GM19463 (cell line): ENCODE data around the gene TSPAN7.

ENCODE experiments used
- ATAC-seq: cut with Tn5 transposase; IDR thresholded peaks from one replicate; pipeline ENCODE4 v1.9.1; 2021; ENCODE audit warnings: mild to moderate bottlenecking, moderate library complexity; ENCODE audit not compliant: unreplicated experiment

The TSPAN7 gene

DNA sequence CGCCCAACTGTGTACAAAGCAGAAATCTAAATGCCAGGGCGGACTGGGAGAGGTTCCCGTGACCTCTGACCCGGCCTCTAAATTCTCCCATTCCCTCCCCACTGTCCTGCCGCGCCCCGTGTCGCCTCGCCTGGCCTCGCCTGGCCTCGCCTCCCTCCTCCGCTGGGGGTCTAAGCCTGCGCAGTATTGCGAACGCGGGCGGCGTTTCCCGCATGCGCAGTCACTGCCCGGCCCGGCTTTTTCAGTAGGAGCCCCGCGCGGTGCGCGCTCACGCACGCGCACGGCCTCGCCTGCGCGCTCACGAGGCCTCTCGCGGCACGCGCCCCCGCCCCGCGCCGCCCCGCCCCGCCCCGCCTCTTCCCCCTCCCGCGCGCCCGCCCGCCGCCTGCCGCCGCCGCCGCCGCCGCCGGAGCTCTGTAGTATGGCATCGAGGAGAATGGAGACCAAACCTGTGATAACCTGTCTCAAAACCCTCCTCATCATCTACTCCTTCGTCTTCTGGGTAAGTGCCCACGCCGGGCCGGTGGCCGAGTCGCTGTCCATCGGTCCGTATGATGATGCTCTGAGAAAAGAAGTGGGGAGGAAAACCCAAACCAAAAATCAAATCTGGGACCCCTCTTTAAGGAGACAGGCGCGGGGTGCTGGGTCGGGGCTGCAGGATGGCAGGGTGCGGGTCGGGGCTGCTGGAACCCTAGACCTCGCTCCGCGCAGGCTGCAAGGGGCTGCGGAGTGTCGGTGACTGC, at the start of gene TSPAN7:
Gene TSPAN7 (plus strand): TSS at position 417 of the 743 bp plus-strand sequence. CDS start 5 bp downstream, at position 422.
- ATAC-seq = peak; percentile 92

- no peak for ATAC-seq
Measured at GRCh38 chrX:38513112-38513742, 48.1 kb upstream of the TSPAN7 start.

GRCh38 chrX:38514016-38514854, 47.1 kb upstream of the TSPAN7 start:
- ATAC-seq = no peak

DNA sequence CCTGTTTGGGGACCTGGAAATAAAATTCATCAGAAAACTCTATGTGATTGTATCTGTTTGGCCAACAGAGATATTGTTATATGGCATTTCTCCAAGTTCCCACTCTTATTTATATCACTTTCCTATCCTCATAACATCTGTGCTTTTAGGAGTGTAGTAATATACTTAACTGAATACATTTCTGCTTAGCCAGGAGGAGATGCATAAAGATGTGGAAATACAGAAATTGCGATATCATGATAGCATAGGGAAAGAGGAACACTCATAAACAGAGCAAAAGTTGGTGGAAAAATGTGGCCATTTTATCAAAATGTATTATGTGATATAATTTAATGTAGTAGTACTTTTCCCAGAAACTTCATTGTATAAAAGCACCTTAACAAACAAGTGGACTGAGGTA, 46.1 kb upstream of the TSPAN7 start:
- no peak for ATAC-seq

GRCh38 chrX:38516196-38516774, 45.1 kb upstream of the TSPAN7 start:
- no peak for ATAC-seq

GRCh38 chrX:38519651-38520050, 41.7 kb upstream of the TSPAN7 start:
- no peak for ATAC-seq

GRCh38 chrX:38538134-38538533, 23.2 kb upstream of the TSPAN7 start:
- no peak for ATAC-seq

DNA sequence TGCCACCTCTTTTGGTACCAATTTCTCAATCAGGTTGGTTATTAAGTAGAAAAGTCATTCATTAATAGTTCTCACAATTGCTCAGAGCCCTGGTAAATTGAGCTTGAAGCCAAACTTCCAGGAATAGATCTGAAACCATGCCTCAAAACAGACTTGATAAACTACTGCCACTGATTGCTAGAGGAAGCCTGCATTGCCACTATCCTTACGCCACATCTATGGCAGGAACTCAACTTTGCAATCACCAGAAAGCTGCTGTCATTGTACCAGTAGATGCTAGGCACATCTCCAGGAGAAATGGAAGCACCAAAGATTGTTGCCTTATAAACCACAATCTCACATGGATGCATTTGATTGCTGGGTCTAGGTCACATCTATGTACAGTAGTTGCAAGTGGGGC, 21.6 kb upstream of the TSPAN7 start:
- ATAC-seq = no peak

- no peak for ATAC-seq
Measured at GRCh38 chrX:38548508-38548907, 12.8 kb upstream of the TSPAN7 start.

DNA sequence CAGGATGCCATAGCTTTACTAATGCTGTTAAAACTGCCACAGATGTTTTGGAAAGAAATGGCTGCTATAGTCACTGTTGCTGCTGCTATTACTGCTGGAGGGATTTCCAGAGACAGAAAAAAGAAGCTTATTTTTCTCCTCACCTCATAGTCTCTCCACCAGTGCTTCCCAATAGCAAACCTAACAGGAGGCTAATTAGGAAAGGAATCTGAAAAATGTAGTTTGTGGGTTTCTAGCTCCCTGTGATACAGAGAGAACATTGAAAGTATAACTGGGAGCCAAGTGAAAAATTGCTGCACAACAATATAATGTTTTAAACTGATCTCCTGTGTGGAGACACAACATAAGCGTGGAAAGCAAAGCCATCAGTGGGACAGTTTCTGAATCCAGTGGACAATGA, 8.6 kb upstream of the TSPAN7 start:
- ATAC-seq = no peak

- no peak for ATAC-seq
Measured at GRCh38 chrX:38558686-38559085, 2.7 kb upstream of the TSPAN7 start.

GRCh38 chrX:38560776-38561125, 591 bp upstream of the TSPAN7 start:
- ATAC-seq = no peak

GRCh38 chrX:38561951-38562719, 793 bp downstream of the TSPAN7 start:
- no peak for ATAC-seq

DNA sequence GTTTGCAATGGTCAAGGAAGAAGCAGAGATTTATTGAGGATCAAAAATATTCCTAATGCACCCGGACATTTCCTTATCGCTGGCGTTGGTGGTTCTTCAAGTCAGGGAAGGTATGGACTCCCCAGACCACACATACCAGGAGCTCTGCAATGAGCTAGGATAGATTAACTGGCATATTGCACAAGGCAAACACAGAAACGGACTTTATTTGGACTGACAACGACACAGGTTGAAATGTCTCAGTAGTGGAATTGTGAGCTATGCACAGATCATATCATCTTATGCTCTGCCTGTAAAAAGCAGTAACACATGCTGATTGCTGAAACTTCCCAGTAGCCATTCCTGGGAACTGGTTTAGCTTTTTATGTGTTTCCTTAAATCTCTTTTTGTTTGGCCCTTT, 1.7 kb downstream of the TSPAN7 start:
- ATAC-seq = no peak

DNA sequence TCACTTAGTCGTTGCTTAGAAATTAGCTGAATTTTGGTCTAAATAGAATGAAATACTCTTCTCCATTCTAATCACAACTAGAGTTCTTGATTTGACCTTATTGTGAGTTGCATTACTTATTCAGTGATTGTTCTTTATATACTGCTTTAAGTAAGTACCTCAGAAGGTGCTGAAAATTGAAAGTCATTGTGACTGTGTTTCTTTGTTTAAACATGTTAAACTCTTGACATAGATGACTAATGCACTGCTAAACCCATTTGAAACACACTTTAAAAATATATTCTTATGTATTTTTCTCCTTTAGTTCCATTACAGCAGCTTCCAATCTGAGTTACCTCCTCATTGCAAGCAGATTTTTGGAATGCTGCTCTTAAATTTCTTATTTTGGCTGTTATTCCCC, 9.1 kb downstream of the TSPAN7 start:
- ATAC-seq = no peak

DNA sequence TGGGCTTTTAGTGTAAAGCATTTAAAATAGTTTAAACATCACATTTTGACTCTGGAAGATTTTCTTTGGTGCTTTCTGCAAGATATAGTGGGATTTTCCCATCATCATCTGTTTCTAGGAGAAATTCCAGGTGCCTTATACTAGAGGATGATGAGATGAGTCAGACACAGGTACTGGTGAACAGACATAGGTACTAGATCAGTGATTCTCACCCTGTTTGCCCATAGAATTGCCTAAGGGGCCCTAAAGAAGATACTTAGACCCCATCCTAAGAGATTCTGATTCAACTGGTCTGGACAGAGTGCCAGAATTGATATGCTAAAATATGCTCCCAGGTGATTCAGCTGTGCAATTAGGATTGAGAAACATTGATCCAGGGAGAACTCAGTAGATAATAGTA, 9.7 kb downstream of the TSPAN7 start:
- no peak for ATAC-seq

- no peak for ATAC-seq
Measured at GRCh38 chrX:38574858-38575257, 13.5 kb downstream of the TSPAN7 start.

DNA sequence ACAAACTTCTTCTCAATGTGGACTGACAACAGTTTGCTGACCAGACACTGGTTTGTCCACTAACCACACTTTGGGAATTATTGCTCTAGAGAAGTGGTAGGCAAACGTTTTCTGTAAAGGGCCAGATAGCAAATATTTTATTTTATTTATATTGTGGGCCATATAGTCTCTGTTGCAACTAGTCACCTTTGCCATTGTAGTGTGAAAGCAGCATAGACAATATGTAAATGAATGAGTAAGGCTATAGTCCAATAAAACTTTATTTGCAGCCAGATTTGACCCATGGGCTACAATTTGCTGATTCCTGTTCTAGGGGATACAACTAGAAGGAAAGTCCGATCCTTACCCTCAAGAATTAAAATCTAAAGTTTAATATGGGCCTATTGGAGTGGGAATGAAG, 14.5 kb downstream of the TSPAN7 start:
- no peak for ATAC-seq

GRCh38 chrX:38577738-38578137, 16.4 kb downstream of the TSPAN7 start:
- no peak for ATAC-seq

- no peak for ATAC-seq
Measured at GRCh38 chrX:38578167-38578566, 16.8 kb downstream of the TSPAN7 start.

DNA sequence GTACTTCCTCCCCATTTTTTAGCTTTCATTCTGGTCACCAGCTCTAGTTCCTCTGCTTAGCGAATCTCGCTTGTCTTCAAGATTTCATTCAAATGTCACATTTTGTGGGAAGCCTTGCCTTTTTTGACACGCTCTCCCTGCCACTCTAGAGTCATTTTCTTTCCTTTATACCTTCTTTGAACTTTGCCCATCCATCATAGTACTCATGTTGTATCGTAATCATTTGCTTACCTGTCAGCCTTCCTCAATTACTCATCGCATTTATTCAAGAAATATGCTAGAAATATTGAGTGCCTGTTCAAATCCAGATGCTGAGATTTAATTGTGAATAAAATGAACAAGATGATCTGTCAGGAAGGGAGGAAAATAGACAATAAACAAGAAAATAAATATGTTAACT, 21.8 kb downstream of the TSPAN7 start:
- no peak for ATAC-seq
